ENCODE data around the gene LRRIQ3.

LRRIQ3 gene

DNA sequence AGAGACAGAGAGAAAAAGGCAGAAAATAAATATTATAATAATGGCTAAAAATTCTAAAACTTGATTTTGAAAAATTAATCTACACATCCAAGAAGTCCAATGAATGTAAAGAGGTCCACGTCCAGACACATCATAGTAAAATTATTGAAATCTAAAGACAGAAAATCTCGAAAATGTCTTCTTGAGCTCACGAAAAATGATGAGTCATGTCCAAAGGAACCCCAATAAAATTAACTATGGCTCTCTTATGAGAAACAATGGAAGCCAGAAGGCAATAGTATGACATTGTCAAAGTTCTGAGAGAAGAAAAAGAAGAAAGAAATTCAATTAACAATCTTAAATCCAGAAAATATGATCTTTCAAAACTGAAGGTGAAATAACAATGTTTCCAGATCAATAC lies 84.6 kb downstream of the LRRIQ3 start:
- no peak for DNase-seq (ENCODE audit: low read depth)

- no peak for DNase-seq (ENCODE audit: low read depth)
Observed at GRCh38 chr1:74107394-74107793, 90.6 kb downstream of the LRRIQ3 start.

GRCh38 chr1:74091371-74091770 lies 106.6 kb downstream of the LRRIQ3 start:
- DNase-seq (ENCODE audit: low read depth) = no peak

DNA sequence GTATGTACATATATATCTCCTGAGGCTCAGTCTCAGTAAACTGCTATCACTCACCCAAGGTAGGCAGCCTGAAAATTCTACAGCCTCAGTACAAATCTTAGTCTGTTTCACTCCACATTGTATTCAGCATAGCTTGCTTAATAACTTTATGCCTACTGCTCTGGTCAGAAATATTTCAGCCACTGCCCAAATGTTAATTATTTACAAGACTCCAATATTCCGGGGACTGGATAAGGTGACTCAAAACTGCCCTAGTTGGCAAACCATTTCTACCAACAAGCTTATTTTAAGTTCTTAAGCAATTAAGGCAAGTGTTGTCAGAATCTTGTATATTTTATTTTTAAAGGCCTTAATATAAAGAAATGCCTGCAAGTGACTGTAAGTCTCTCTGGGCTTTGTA lies 114.8 kb downstream of the LRRIQ3 start:
- DNase-seq (ENCODE audit: low read depth) = no peak

- DNase-seq (ENCODE audit: low read depth) = no peak
Observed at GRCh38 chr1:74065081-74065480, 132.9 kb downstream of the LRRIQ3 start.

GRCh38 chr1:74057719-74058118 lies 140.3 kb downstream of the LRRIQ3 start:
- no peak for DNase-seq (ENCODE audit: low read depth)

DNA sequence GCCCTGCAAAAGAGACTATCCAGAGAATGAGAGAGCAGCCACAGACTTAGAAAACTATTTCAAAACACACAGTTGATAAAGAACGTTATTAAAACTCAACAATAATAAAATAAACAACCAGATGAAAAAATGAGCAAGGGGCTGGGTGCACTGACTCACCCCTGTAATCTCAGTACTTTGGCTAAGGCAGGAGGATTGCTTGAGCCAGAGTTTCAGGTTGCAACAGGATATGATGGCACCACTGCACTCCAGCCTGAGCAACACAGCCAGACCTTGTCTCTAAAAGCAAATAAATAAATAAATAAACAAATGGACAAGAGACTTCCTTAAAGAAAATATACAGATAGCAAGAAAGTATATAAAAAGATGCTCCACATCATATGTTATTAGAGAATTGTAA lies 144.6 kb downstream of the LRRIQ3 start:
- peak; percentile 0 for DNase-seq (ENCODE audit: low read depth)

- DNase-seq (ENCODE audit: low read depth) = no peak
Observed at GRCh38 chr1:74050386-74050785, 147.6 kb downstream of the LRRIQ3 start.

DNA sequence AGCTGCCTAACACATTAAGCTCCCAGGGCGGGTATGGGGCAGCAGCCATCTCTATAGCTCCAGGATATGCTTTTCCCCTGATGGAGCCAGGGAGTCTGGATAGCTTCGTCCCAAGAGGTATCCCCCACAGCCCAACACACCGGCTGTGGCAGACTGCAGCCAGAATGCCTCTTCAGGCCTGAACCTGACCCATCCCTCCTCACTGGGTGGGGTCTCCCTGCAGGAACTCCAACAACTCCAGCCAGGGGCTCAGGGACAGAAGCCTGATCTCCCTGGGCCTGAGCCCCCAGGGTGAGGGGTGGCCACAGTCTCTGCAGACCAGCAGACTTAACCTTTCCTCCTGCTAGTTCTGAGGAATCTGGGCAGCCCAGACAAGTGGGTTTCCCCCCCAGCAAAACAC lies 159.9 kb downstream of the LRRIQ3 start:
- DNase-seq (ENCODE audit: low read depth) = no peak

- no peak for DNase-seq (ENCODE audit: low read depth)
Observed at GRCh38 chr1:74012583-74012982, 185.4 kb downstream of the LRRIQ3 start.

DNA sequence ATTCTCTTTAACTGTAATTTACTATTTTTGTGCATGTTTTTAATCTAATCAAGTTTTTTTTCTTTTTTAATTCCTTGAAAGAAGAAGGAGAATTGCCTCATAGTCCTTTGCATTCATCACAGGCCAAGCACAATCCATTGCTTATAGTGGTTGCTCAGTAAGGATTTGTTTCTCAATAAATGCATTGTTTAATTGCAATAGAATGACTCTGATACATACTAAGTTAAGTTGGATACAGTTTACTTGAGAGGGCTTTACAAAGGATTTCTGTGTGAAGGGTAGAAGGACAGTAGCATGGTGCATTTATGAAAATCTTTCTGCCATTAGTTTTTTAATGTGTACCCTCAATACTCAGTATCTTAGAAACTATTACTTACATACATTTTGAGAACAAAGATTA lies 186.2 kb downstream of the LRRIQ3 start:
- DNase-seq (ENCODE audit: low read depth) = no peak

GRCh38 chr1:74010206-74010605 lies 187.8 kb downstream of the LRRIQ3 start:
- DNase-seq (ENCODE audit: low read depth) = no peak

- no peak for DNase-seq (ENCODE audit: low read depth)
Observed at GRCh38 chr1:74005533-74005932, 192.4 kb downstream of the LRRIQ3 start.

GRCh38 chr1:74003806-74004205 lies 194.2 kb downstream of the LRRIQ3 start:
- no peak for DNase-seq (ENCODE audit: low read depth)

- DNase-seq (ENCODE audit: low read depth) = peak; percentile 20
Observed at GRCh38 chr1:73998348-73998959, 199.5 kb downstream of the LRRIQ3 start.

DNA sequence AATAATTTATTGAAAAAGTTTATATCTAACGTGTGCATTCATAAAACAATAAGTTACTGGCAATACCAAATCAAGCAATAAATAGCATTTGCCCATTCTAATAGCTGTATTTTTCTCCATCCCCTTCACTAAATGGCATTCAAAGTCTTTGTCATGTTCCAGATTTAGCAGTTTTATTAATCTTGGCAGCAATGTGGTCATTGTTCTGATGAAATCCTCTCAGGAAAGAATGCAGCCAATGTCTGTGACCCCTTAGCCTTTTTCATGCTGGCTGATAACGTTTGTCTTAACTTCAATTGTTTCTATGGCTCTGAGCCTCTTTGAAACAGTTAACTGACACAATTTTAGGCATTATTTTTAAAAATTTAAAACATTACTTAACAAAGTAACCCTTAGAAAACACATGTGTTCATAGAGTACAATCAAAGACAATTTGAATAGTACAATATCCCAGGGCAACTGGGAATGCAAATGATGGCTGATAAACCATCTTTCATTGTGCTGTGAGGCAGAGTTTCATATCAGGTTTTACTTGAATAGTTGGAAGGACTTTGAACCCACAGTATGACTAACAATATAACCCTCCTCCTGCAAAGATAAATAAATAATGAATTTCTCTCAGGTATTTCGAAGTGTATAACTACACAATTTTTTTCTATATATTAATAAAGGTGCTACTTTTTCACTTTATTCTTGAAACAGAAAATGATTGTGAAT lies 217.5 kb downstream of the LRRIQ3 start:
- no peak for DNase-seq (ENCODE audit: low read depth)

DNA sequence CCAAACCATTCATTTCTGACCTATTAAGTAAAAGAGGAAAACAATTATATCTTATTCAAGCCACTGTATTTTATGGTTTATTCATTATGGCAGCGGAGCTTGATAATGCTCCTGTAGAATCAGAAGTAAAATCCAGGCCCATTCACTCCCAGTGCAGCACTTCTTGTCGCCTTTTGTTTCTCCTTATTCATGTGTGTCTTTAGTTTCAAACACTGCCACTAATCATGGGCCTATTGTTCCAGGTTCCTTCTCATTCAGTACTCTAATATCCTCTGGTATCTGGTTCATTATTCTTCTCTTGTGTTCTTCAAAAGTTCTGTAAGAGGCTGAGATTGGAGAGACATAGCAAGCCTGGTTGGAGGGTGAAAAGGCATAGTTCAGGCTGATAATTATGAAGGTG lies 218.3 kb downstream of the LRRIQ3 start:
- no peak for DNase-seq (ENCODE audit: low read depth)

DNA sequence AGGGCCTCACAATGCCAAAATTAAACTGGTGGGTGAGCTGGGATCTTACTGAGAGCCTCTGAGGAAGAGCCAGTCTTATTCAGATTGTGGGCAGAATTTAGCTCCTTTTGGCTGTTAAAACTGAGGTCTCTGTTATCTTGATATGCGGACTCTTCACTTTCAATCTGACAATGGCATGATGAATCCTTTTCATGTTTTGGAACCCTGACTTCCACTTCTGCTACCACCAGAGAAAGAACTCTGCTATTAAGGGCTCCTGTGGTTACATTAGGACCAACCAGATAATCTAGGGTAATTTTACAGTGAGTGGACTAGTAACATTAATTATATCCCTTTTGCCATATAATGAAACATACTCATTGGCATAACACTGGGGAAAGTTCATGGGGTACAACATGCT lies 219.0 kb downstream of the LRRIQ3 start:
- DNase-seq (ENCODE audit: low read depth) = no peak

All from amniotic epithelial cell (primary cell).